Right kidney (tissue), 1 donor: ENCODE measurements around the gene MRPL37.

Experiments used
- DNase-seq: peaks from one replicate; pipeline ENCODE4 v3.0.0-alpha.2; 2016

Gene MRPL37

DNA sequence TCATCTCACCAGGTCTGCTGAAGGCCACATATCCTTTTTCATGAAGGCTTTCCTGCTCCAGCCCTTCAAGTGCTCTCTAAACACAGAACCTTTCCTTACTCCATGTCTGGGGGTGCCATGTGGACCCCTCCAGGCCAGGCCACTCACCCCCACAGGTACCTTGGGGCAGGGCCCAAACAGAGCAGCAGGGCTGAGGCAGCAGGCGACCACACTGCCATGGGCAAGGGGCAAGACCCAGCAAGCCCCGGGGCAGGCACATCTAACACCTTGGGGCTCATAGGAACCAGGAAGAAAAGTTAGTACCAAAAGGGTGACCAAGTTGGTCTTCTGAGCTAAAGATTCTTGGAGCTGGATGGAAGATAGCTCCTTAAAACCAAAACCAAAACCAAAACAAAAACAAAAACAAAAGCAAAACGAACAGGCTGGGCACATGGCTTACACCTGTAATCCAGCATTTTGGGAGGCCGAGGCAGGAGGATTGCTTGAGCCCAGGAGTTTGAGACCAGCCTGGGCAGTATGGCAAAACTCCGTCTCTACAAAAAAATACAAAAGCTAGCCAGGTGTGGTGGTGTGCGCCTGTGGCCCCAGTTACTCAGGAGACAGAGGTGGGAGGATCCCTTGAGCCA is 63.7 kb downstream of the MRPL37 start:
- DNase-seq, result no peak

DNA sequence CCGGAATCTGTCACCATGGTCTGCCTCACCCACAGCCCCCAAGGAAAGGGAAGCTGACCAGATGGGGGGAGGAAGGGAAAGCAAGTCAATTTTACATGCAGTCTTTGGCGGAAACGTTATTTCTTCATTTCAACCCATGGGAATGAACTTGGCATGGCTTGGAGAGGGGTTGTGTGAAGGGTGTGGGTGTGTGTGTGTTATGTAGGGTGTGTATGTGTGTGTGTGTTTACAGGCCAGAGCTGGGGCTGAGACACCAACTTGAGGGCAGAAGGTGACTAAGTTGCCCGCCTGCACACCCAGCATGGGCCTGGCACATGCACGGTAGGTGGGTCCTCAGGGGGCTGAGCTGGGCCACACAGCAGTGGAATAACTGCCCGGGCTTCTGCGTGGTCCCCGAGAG is 65.2 kb downstream of the MRPL37 start:
- DNase-seq, result no peak

DNA sequence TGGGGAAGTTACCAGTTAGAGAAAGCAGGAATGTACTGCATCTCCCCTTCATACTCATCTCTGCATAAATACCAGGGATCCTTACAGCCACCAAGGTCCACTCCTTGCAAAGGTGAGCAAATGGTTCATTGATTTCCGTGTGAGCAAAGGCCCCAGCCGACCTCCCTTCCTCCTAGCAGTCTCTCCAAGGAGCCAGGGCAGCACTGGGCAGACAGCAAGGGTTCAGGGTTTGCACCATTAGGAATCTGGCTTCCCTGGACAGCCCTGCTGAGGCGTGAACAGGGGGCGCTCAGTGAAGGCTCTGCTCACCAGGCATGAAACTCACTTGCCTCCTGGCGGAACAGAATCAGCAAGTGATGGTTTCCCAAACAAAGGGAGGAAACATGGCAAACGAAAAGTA is 65.7 kb downstream of the MRPL37 start:
- DNase-seq, result no peak

DNA sequence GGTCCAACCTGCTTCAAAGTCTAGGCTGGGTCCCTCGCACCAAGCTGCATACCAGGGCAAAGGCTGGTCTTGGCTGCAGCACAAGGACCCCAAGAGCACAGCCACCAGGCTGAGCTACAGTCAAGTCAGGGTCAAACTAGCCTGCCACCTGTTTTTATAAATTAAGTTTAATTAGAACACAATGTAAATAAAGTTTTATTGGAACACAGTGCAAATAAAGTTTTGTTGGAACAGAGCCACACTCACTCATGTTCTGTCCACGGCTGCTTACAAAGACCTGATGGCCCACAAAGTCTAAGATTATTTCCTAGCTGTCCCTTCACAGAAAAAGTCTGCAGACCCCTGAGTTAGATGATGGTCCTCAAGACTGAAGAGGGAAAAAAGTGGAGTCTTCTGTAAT is 66.2 kb downstream of the MRPL37 start:
- DNase-seq, result no peak

DNA sequence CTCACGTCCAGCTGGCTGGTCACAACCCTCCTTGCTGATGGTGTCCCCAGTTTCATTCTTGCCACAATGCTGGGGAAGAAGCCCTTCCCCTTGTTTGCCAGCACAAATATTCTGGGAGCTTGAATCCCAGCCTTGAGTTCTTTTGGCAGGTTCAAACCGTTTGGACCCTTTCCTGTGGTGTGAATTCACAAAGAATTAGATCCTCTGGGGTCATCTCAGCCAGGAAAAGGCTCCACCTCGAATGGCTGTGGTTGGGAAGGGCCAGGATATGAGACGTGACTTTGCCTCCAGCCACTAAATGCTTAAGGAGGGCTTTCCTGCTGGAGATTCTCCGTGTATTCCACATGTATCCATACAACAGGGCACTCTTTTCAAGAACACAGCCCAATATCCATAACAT is 66.9 kb downstream of the MRPL37 start:
- DNase-seq, result no peak
